Measurements from ENCODE around the gene BMPR1B.

DNA sequence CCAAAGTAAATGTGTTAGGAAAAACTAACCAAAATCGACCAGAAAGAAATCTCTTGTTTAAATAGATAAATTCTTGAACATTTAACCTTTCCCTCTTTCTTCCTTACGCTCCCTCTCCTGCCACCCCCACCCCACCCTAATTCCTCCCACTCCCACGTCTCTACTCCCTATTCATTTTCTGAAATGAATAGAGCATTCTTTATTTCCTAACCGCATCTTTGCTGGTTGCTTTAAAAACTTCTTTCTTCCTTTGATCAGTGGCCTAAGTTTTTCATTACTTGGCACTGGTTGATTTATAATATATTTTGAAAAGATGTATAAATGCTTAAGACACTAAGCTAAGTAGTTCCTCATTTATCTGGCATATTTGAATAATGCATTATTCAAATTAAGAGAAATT is 33.9 kb downstream of the BMPR1B start:
- no peak for TF ChIP-seq POLR2AphosphoS5 (IDR thresholded peaks at IDR 0.05; ENCODE audit: low read depth, low read length)
- TF ChIP-seq REST (IDR thresholded peaks at IDR 0.05; ENCODE audit: insufficient read depth in 1 of 2, low read depth in 2 of 2, low read length in 2 of 2), result no peak
- no peak for TF ChIP-seq SIN3A (IDR thresholded peaks at IDR 0.05; ENCODE audit: borderline replicate concordance, insufficient read depth, low read length)
- TF ChIP-seq TAF1 (IDR thresholded peaks at IDR 0.05; ENCODE audit: borderline replicate concordance, insufficient read depth, low read length), result no peak
- TF ChIP-seq FOXP2 (optimal IDR thresholded peaks at IDR 0.05; ENCODE audit: borderline replicate concordance, extremely low read depth, extremely low read length, insufficient read depth), result no peak

All from PFSK-1 (cell line).